Retina (tissue), 1 donor: ENCODE results near the gene SPSB3.
"Not testable (repeated sequence)": the region's sequence is repeated elsewhere in the genome, so short reads cannot be mapped to it uniquely, and the experiment has no call there.

Source experiments
- DNase-seq: peaks from one replicate; pipeline ENCODE4 v3.0.0-alpha.2; 2016

SPSB3 gene

GRCh38 chr16:1816396-1817275 lies 34.3 kb upstream of the SPSB3 start:
- no peak for DNase-seq

GRCh38 chr16:1815461-1815860 lies 33.1 kb upstream of the SPSB3 start:
- no peak for DNase-seq

- DNase-seq, result no peak
Measured at GRCh38 chr16:1812732-1813163, 30.4 kb upstream of the SPSB3 start.

- no peak for DNase-seq
Measured at GRCh38 chr16:1810536-1810935, 28.2 kb upstream of the SPSB3 start.

- DNase-seq, result no peak
Measured at GRCh38 chr16:1810106-1810505, 27.7 kb upstream of the SPSB3 start.

- no peak for DNase-seq
Measured at GRCh38 chr16:1809281-1809801, 27.0 kb upstream of the SPSB3 start.

- DNase-seq, result no peak
Measured at GRCh38 chr16:1808691-1809090, 26.3 kb upstream of the SPSB3 start.

- DNase-seq, result no peak
Measured at GRCh38 chr16:1807626-1808025, 25.3 kb upstream of the SPSB3 start.

- no peak for DNase-seq
Measured at GRCh38 chr16:1800701-1801100, 18.3 kb upstream of the SPSB3 start.

- not testable (repeated sequence) for DNase-seq
Measured at GRCh38 chr16:1799263-1799662, 16.9 kb upstream of the SPSB3 start.

GRCh38 chr16:1794908-1795666 lies 12.7 kb upstream of the SPSB3 start:
- DNase-seq, result no peak

- DNase-seq, result no peak
Measured at GRCh38 chr16:1794221-1794871, 12.0 kb upstream of the SPSB3 start.

- DNase-seq, result no peak
Measured at GRCh38 chr16:1793578-1794220, 11.3 kb upstream of the SPSB3 start, which contains the start of gene IGFALS. IGFALS (minus strand) TSS chr16:1793705; CDS start chr16:1793652, 53 bp downstream.

- DNase-seq, result no peak
Measured at GRCh38 chr16:1792836-1793577, 10.6 kb upstream of the SPSB3 start.

- no peak for DNase-seq
Measured at GRCh38 chr16:1791943-1792812, 9.8 kb upstream of the SPSB3 start.

GRCh38 chr16:1791256-1791942 lies 9.0 kb upstream of the SPSB3 start:
- no peak for DNase-seq

- DNase-seq, result no peak
Measured at GRCh38 chr16:1790611-1791255, 8.4 kb upstream of the SPSB3 start.

- DNase-seq, result no peak
Measured at GRCh38 chr16:1790261-1790610, 7.9 kb upstream of the SPSB3 start.

GRCh38 chr16:1789643-1790045 lies 7.3 kb upstream of the SPSB3 start:
- DNase-seq, result no peak

GRCh38 chr16:1788708-1789100 lies 6.3 kb upstream of the SPSB3 start:
- no peak for DNase-seq
